Activated CD4-positive, alpha-beta T cell treated with anti-CD3 and anti-CD28 coated beads, Interleukin-2, amount 10 ng/mL, durations not matched to agents 24 days and 14 days (primary cell): ENCODE data around the gene ADSS1. TPM values are rescaled to one million over a fixed set of nuclear protein-coding genes. Genes with fewer than 3 reads are reported as not detected.

ENCODE experiments used
- DNase-seq: peaks from one replicate; pipeline ENCODE4 v3.0.0; 2022
- H3K27ac Mint-ChIP-seq: one replicate; pipeline ENCODE4 v1.8.0; 2022; ENCODE audit warnings: mild to moderate bottlenecking, mixed read lengths
- H3K27me3 Mint-ChIP-seq: one replicate; pipeline ENCODE4 v1.8.0; 2022; ENCODE audit warnings: mixed read lengths
- H3K36me3 Mint-ChIP-seq: one replicate; pipeline ENCODE4 v1.8.0; 2022; ENCODE audit warnings: low read depth, mild to moderate bottlenecking, mixed read lengths
- H3K4me1 Mint-ChIP-seq: one replicate; pipeline ENCODE4 v1.8.0; 2021; ENCODE audit warnings: mixed read lengths
- H3K4me3 Mint-ChIP-seq: one replicate; pipeline ENCODE4 v1.8.0; 2022; ENCODE audit warnings: mild to moderate bottlenecking, moderate library complexity, mixed read lengths
- H3K9me3 Mint-ChIP-seq: one replicate; pipeline ENCODE4 v1.8.0; 2021; ENCODE audit warnings: mixed read lengths
- intact Hi-C: fragments of 100-400 bp; cut with micrococcal nuclease; formaldehyde crosslinking; loops from one replicate; pipeline ENCODE4 v1.15.1; 2023
- total RNA-seq: library from RNA; stranded (reverse); gene quantifications from 2 replicates; pipeline ENCODE4 v1.2.3, GENCODE V29; 2022

ADSS1 gene
- total RNA-seq, 1 donor from 2014 or later, result 0.96 TPM

- H3K27ac Mint-ChIP-seq, result no peak overlapping the region
- H3K4me1 Mint-ChIP-seq, result no peaks in the 10 kb centered on the region
- no peaks in the 10 kb centered on the region for H3K27me3 Mint-ChIP-seq
- DNase-seq, result no peak
- H3K36me3 Mint-ChIP-seq, result peaks cover 16% of the 10 kb centered on the region
- H3K9me3 Mint-ChIP-seq, result no peaks in the 10 kb centered on the region
- intact Hi-C loops, result no loop called here
- no peak overlapping the region for H3K4me3 Mint-ChIP-seq
Observed at GRCh38 chr14:104778694-104779331, 54.8 kb downstream of the ADSS1 start.

- Mint-ChIP-seq H3K4me1 (no peaks in the 10 kb centered on the region), H3K27ac (no peak overlapping the region), H3K9me3 (no peaks in the 10 kb centered on the region), H3K36me3 (peaks cover 13% of the 10 kb centered on the region), H3K4me3 (no peak overlapping the region), H3K27me3 (no peaks in the 10 kb centered on the region)
- no peak for DNase-seq
- intact Hi-C loops, result no loop called here
Observed at GRCh38 chr14:104779776-104780512, 55.9 kb downstream of the ADSS1 start.

- peaks cover 12% of the 10 kb centered on the region for H3K36me3 Mint-ChIP-seq
Observed at GRCh38 chr14:104780513-104781030, 56.5 kb downstream of the ADSS1 start.

GRCh38 chr14:104781271-104782077, 57.4 kb downstream of the ADSS1 start:
- H3K4me3 Mint-ChIP-seq, result no peak overlapping the region
- H3K36me3 Mint-ChIP-seq, result peaks cover 4% of the 10 kb centered on the region
- H3K27me3 Mint-ChIP-seq, result no peaks in the 10 kb centered on the region
- H3K9me3 Mint-ChIP-seq, result no peaks in the 10 kb centered on the region
- no peaks in the 10 kb centered on the region for H3K4me1 Mint-ChIP-seq
- intact Hi-C loops, result no loop called here
- no peak overlapping the region for H3K27ac Mint-ChIP-seq
- DNase-seq, result no peak

More at GRCh38 chr14:104780513-104781030, 56.5 kb downstream of the ADSS1 start:
- intact Hi-C loops, result no loop called here
- Mint-ChIP-seq H3K27me3 (no peaks in the 10 kb centered on the region), H3K4me1 (no peaks in the 10 kb centered on the region), H3K9me3 (no peaks in the 10 kb centered on the region), H3K27ac (no peak overlapping the region), H3K4me3 (no peak overlapping the region)
- DNase-seq, result no peak

GRCh38 chr14:104782086-104782807, 58.2 kb downstream of the ADSS1 start:
- Mint-ChIP-seq H3K27me3 (no peaks in the 10 kb centered on the region), H3K36me3 (no peaks in the 10 kb centered on the region), H3K4me1 (no peaks in the 10 kb centered on the region), H3K4me3 (no peak overlapping the region), H3K9me3 (no peaks in the 10 kb centered on the region), H3K27ac (no peak overlapping the region)
- DNase-seq, result no peak
- intact Hi-C loops, result no loop called here

- H3K27ac Mint-ChIP-seq, result no peak overlapping the region
- H3K4me3 Mint-ChIP-seq, result no peak overlapping the region
- no peak for DNase-seq
- no peaks in the 10 kb centered on the region for H3K9me3 Mint-ChIP-seq
- no peaks in the 10 kb centered on the region for H3K27me3 Mint-ChIP-seq
- no peaks in the 10 kb centered on the region for H3K4me1 Mint-ChIP-seq
- intact Hi-C loops, result no loop called here
- H3K36me3 Mint-ChIP-seq, result no peaks in the 10 kb centered on the region
Observed at GRCh38 chr14:104782808-104783139, 58.7 kb downstream of the ADSS1 start.

GRCh38 chr14:104783484-104784217, 59.6 kb downstream of the ADSS1 start:
- Mint-ChIP-seq H3K4me1 (no peaks in the 10 kb centered on the region), H3K9me3 (no peaks in the 10 kb centered on the region), H3K27ac (no peak overlapping the region), H3K36me3 (no peaks in the 10 kb centered on the region), H3K27me3 (no peaks in the 10 kb centered on the region), H3K4me3 (no peak overlapping the region)
- no peak for DNase-seq
- intact Hi-C loops, result no loop called here

GRCh38 chr14:104784218-104784568, 60.2 kb downstream of the ADSS1 start:
- no peak overlapping the region for H3K27ac Mint-ChIP-seq
- no peak for DNase-seq
- no peaks in the 10 kb centered on the region for H3K9me3 Mint-ChIP-seq
- intact Hi-C loops, result no loop called here
- no peaks in the 10 kb centered on the region for H3K4me1 Mint-ChIP-seq
- no peaks in the 10 kb centered on the region for H3K27me3 Mint-ChIP-seq
- no peaks in the 10 kb centered on the region for H3K36me3 Mint-ChIP-seq
- no peak overlapping the region for H3K4me3 Mint-ChIP-seq

- intact Hi-C loops, result no loop called here
- no peak for DNase-seq
- no peak overlapping the region for H3K27ac Mint-ChIP-seq
- H3K4me1 Mint-ChIP-seq, result no peaks in the 10 kb centered on the region
- peaks cover 5% of the 10 kb centered on the region for H3K36me3 Mint-ChIP-seq
- no peak overlapping the region for H3K4me3 Mint-ChIP-seq
- no peaks in the 10 kb centered on the region for H3K27me3 Mint-ChIP-seq
- no peaks in the 10 kb centered on the region for H3K9me3 Mint-ChIP-seq
Observed at GRCh38 chr14:104784846-104785707, 61.0 kb downstream of the ADSS1 start.

- no peaks in the 10 kb centered on the region for H3K9me3 Mint-ChIP-seq
Observed at GRCh38 chr14:104785708-104786080, 61.7 kb downstream of the ADSS1 start.

GRCh38 chr14:104786091-104786586, 62.1 kb downstream of the ADSS1 start:
- no peaks in the 10 kb centered on the region for H3K9me3 Mint-ChIP-seq
- peaks cover 2% of the 10 kb centered on the region for H3K4me1 Mint-ChIP-seq
- no peak overlapping the region for H3K27ac Mint-ChIP-seq
- intact Hi-C loops, result no loop called here
- DNase-seq, result no peak
- H3K36me3 Mint-ChIP-seq, result peaks cover 12% of the 10 kb centered on the region
- H3K4me3 Mint-ChIP-seq, result no peak overlapping the region
- H3K27me3 Mint-ChIP-seq, result no peaks in the 10 kb centered on the region

More at GRCh38 chr14:104785708-104786080, 61.7 kb downstream of the ADSS1 start:
- no peak overlapping the region for H3K4me3 Mint-ChIP-seq
- DNase-seq, result no peak
- H3K36me3 Mint-ChIP-seq, result peaks cover 8% of the 10 kb centered on the region
- H3K27ac Mint-ChIP-seq, result no peak overlapping the region
- H3K27me3 Mint-ChIP-seq, result no peaks in the 10 kb centered on the region
- intact Hi-C loops, result no loop called here
- no peaks in the 10 kb centered on the region for H3K4me1 Mint-ChIP-seq
